OCI-LY1 (cell line): Measurements from ENCODE around the gene UBE2K.

ENCODE experiments used
- H2AFZ ChIP-seq: fragments of 200-600 bp; sonication (generic), shearing (Covaris generic); 2 replicates; pipeline ENCODE4 v1.6.0; 2014; ENCODE audit warnings: antibody characterized with exemption, mild to moderate bottlenecking, low read length
- H3F3A ChIP-seq: fragments of 200-600 bp; sonication (generic), shearing (Covaris generic); 2 replicates; pipeline ENCODE4 v1.6.0; 2014; ENCODE audit warnings: mild to moderate bottlenecking, antibody characterized with exemption, low read length, moderate library complexity; ENCODE audit not compliant: insufficient read depth
- H3K27ac ChIP-seq: fragments of 200-600 bp; sonication (generic); 2 replicates; pipeline ENCODE4 v1.5.1; 2014; ENCODE audit warnings: low read length, mixed run types, mild to moderate bottlenecking, low read depth; ENCODE audit not compliant: poor library complexity, severe bottlenecking
- H3K27me3 ChIP-seq: fragments of 200-600 bp; sonication (generic); 2 replicates; pipeline ENCODE4 v1.6.0; 2014; ENCODE audit warnings: antibody characterized with exemption, mild to moderate bottlenecking, low read length, moderate library complexity; ENCODE audit not compliant: insufficient read depth
- H3K36me3 ChIP-seq: fragments of 200-600 bp; sonication (generic); 2 replicates; pipeline ENCODE4 v1.6.1; 2014; ENCODE audit warnings: mild to moderate bottlenecking, antibody characterized with exemption, low read length, moderate library complexity, mixed read lengths; ENCODE audit not compliant: insufficient read depth
- H3K4me1 ChIP-seq: fragments of 200-600 bp; sonication (generic); 2 replicates; pipeline ENCODE4 v1.5.1; 2014; ENCODE audit warnings: mild to moderate bottlenecking, low read length, moderate library complexity; ENCODE audit not compliant: insufficient read depth, severe bottlenecking
- H3K4me2 ChIP-seq: fragments of 200-600 bp; sonication (generic), shearing (Covaris generic); 2 replicates; pipeline ENCODE4 v1.6.1; 2014; ENCODE audit warnings: low read length
- H3K4me3 ChIP-seq: fragments of 200-600 bp; sonication (generic); 2 replicates; pipeline ENCODE4 v1.5.1; 2014; ENCODE audit warnings: low read length, low read depth, mild to moderate bottlenecking, mixed read lengths; ENCODE audit not compliant: poor library complexity, severe bottlenecking
- H3K79me2 ChIP-seq: fragments of 200-600 bp; shearing (Covaris generic); 2 replicates; pipeline ENCODE4 v1.6.1; 2016; ENCODE audit warnings: mixed run types, low read length, mixed read lengths; ENCODE audit not compliant: insufficient read depth
- H3K9ac ChIP-seq: fragments of 200-600 bp; sonication (generic), shearing (Covaris generic); 2 replicates; pipeline ENCODE4 v1.6.1; 2014; ENCODE audit warnings: mild to moderate bottlenecking, low read length, mixed read lengths
- H3K9me2 ChIP-seq: fragments of 200-600 bp; sonication (generic), shearing (Covaris generic); 2 replicates; pipeline ENCODE4 v1.6.1; 2014; ENCODE audit warnings: low read depth, mild to moderate bottlenecking, low read length, mixed read lengths
- H3K9me3 ChIP-seq: fragments of 200-600 bp; shearing (Covaris generic); 2 replicates; pipeline ENCODE4 v1.6.1; 2014; ENCODE audit warnings: low read length, mixed read lengths
- H4K20me1 ChIP-seq: fragments of 200-600 bp; sonication (generic), shearing (Covaris generic); 2 replicates; pipeline ENCODE4 v1.6.0; 2016; ENCODE audit warnings: mild to moderate bottlenecking, low read length; ENCODE audit not compliant: insufficient read depth
- CTCF ChIP-seq: fragments of 200-600 bp; sonication (generic), shearing (Covaris generic); IDR thresholded peaks from 2 replicates; pipeline ENCODE4 v1.5.1; 2017; ENCODE audit warnings: mild to moderate bottlenecking, antibody characterized with exemption, low read length, moderate library complexity, mixed read lengths
- EZH2 ChIP-seq: fragments of 200-600 bp; sonication (generic), shearing (Covaris generic); IDR thresholded peaks from 2 replicates; pipeline ENCODE4 v1.8.0; 2017; ENCODE audit warnings: borderline replicate concordance, mixed run types, mild to moderate bottlenecking, antibody characterized with exemption, low read length, moderate library complexity, mixed read lengths

UBE2K gene

GRCh38 chr4:39682138-39682537 is 15.8 kb upstream of the UBE2K start:
- H3K4me3 ChIP-seq, result no peak overlapping the region
- TF ChIP-seq EZH2 (no peak), CTCF (no peak)
- H3K27me3 ChIP-seq, result no peaks in the 10 kb centered on the region
- H3K79me2 ChIP-seq, result no peaks in the 10 kb centered on the region
- H3K4me1 ChIP-seq, result peaks cover 7% of the 10 kb centered on the region
- H3K27ac ChIP-seq, result no peak overlapping the region
- H3F3A ChIP-seq, result no peaks in the 10 kb centered on the region
- H3K9me3 ChIP-seq, result no peaks in the 10 kb centered on the region
- no peak overlapping the region for H2AFZ ChIP-seq
- H4K20me1 ChIP-seq, result no peaks in the 10 kb centered on the region
- no peak overlapping the region for H3K9ac ChIP-seq
- H3K36me3 ChIP-seq, result no peaks in the 10 kb centered on the region
- no peaks in the 10 kb centered on the region for H3K9me2 ChIP-seq
- H3K4me2 ChIP-seq, result no peak overlapping the region

GRCh38 chr4:39685990-39686389 is 11.9 kb upstream of the UBE2K start:
- no peaks in the 10 kb centered on the region for H3K79me2 ChIP-seq
- H3K4me2 ChIP-seq, result no peak overlapping the region
- no peaks in the 10 kb centered on the region for H3K9me3 ChIP-seq
- H3K4me1 ChIP-seq, result peaks cover 7% of the 10 kb centered on the region
- H3K27me3 ChIP-seq, result no peaks in the 10 kb centered on the region
- TF ChIP-seq CTCF, result no peak
- H3K9ac ChIP-seq, result no peak overlapping the region
- H3K36me3 ChIP-seq, result no peaks in the 10 kb centered on the region
- no peak overlapping the region for H3K4me3 ChIP-seq
- H2AFZ ChIP-seq, result no peak overlapping the region
- no peaks in the 10 kb centered on the region for H3K9me2 ChIP-seq
- no peaks in the 10 kb centered on the region for H3F3A ChIP-seq
- H3K27ac ChIP-seq, result no peak overlapping the region
- H4K20me1 ChIP-seq, result no peaks in the 10 kb centered on the region

GRCh38 chr4:39687014-39687413 is 10.9 kb upstream of the UBE2K start:
- no peak overlapping the region for H3K9ac ChIP-seq
- H3K4me2 ChIP-seq, result no peak overlapping the region
- peaks cover 6% of the 10 kb centered on the region for H3K4me1 ChIP-seq
- H2AFZ ChIP-seq, result no peak overlapping the region
- TF ChIP-seq EZH2 (no peak), CTCF (no peak)
- no peak overlapping the region for H3K4me3 ChIP-seq
- no peaks in the 10 kb centered on the region for H3F3A ChIP-seq
- no peaks in the 10 kb centered on the region for H3K9me2 ChIP-seq
- H3K79me2 ChIP-seq, result no peaks in the 10 kb centered on the region
- H3K9me3 ChIP-seq, result no peaks in the 10 kb centered on the region
- H3K27me3 ChIP-seq, result no peaks in the 10 kb centered on the region
- H3K36me3 ChIP-seq, result no peaks in the 10 kb centered on the region
- H3K27ac ChIP-seq, result no peak overlapping the region
- H4K20me1 ChIP-seq, result no peaks in the 10 kb centered on the region
